Activated CD8-positive, alpha-beta memory T cell treated with anti-CD3 and anti-CD28 coated beads, Interleukin-2, amount 50 U/mL, for 48 hours (primary cell): Measurements from ENCODE around the gene DNAH8.

ENCODE experiments used
- DNase-seq: peaks from one replicate; pipeline ENCODE4 v3.0.0-alpha.2; 2020

The DNAH8 gene

DNA sequence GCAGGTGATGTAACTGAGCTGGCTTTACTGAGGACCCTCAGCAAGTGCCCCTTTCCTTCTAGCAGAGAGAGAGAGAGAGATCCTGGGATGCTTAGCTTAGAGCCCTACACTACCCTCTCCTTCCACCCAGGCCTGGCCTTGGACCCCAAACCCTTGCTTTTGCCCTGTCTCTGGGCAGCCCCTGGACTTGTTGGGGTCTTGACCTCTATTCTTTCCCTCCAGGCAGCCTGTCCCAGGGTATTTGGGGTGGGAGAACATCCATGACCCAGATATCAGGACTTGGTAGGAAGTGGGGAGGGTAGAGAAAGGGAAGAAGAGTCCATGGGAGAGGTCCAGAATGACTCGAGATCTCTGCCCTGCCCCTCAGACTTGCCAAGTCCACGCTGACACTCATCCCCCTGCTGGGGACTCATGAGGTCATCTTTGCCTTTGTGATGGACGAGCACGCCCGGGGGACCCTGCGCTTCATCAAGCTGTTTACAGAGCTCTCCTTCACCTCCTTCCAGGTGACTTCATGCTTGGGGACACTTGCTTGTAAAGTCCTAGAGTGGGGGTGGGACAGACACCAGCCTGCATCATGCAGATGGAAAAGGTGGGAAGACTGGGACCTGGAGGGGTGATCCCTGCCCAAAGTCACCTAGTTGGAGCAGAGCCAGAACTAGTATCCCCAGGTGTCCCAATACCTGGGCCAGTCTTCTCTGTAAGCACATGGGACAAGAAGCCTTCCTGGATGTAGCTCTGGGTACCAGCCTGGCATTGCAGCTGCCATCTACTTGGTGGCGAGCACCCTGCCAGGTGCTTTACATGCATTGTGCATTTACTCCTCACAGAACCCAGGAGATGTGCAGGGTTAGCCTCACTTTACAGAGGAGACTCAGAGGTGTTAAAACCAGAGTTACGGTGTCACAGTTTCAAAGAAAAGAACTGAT is 364.4 kb downstream of the DNAH8 start:
- no peak for DNase-seq
